ENCODE results near the gene S100A4.
"Not testable (repeated sequence)": the region's sequence is repeated elsewhere in the genome, so short reads cannot be mapped to it uniquely, and the experiment has no call there.

S100A4 gene

DNA sequence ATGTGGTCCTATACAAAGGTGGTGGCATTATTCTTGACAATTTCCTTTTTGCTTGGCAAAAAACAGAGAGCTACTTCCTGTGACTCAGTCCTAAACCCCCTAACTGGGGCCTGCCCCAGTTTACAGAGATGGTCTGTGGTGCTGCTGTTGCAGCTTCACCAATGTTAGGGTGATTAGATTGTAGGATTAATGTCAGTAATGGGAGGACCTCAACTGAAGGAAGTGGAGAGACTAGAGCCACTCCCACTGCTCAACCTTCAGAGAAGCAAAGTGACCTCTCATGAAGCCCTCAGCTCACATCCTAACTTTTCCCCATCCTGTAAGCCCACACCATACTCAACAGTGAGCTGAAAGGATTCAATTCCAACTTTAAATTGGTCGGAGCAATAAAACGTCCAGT is 13.4 kb downstream of the S100A4 start:
- no peak for DNase-seq

DNA sequence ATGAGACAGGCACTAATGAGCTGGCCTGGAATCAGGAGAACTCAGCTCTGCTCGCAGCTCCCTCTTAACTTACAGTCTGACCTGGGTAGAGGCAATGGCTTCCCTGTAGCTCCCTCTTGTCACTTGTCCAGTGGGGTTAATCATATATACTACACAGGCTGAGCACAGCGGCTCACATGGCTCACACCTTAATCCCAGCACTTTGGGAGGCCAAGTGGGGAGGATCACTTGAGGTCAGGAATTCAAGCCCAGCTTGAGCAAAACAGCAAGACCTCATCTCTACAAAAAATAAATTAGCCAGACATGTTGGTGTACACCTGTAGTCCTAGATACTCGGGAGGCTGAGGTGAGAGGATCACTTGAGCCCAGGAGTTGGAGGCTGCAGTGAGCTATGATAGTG is 14.0 kb downstream of the S100A4 start:
- no peak for DNase-seq

DNA sequence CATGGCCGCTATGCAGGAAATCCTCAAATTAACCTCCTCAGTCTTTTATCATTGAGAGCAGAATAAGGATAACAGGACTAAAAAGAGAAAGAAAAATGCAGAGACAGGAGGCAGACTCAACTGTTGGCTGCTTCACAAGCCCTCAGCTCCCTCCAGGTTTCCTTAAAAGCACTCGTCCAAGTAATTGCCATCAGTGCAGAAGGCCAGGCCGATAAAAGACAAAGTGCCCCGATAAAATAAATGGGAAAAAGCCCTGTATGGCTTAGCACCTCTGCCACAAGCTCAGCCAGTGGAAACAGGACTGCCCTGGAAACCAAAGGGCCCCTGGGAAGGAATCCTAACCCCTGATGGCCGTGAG is 17.9 kb downstream of the S100A4 start:
- DNase-seq: no peak

DNA sequence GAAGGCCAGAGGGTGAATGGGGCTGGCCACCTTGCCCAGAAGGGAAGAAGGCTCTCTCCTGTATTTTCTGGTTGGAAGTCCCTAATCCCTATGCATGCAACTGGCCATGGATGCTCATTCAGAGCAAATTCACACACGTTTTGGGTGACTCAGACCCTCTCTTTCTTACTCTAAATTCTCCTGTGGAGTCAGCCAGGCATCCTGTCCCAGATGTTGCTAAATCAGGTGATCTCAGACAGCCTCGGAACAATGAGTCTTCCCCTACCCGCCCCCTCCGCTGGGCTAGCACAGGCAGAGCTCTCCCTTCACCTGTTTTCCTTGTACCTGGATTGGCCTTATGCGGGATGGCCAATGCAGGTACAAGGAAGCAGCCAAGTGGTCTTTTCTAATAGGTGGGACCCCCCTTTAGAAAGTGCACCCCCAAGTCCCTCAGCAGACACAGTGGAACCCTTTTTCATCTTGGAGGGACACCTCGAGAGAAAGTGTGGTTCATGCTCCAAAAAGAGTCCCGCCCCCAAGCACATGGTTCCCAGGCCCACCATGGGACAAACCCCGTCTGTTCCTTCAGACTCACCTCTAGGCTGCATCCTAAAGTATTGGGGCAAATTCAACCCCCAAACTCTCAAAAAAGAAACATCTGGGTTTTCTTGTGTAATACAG is 18.5 kb downstream of the S100A4 start:
- DNase-seq: peak; percentile 23

DNA sequence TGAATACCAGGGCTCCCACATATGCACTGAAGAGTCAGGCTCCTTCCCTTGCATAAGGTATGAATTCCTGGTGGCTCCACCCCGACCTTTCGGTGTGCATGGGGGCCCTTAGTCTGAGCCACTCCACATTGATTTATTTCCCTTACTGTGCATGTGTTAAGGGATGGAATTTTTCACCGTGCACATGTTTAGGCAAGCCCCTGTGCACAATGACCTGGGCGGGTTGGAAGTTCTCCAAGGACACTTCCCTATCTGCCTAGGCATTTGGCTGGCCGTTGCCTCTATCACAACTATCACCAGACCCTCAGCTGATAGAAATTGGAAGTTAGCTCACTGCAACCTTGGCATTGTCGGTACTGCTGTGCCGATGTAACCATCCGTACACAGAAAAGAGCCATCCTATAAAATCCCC is 19.5 kb downstream of the S100A4 start:
- DNase-seq: no peak

DNA sequence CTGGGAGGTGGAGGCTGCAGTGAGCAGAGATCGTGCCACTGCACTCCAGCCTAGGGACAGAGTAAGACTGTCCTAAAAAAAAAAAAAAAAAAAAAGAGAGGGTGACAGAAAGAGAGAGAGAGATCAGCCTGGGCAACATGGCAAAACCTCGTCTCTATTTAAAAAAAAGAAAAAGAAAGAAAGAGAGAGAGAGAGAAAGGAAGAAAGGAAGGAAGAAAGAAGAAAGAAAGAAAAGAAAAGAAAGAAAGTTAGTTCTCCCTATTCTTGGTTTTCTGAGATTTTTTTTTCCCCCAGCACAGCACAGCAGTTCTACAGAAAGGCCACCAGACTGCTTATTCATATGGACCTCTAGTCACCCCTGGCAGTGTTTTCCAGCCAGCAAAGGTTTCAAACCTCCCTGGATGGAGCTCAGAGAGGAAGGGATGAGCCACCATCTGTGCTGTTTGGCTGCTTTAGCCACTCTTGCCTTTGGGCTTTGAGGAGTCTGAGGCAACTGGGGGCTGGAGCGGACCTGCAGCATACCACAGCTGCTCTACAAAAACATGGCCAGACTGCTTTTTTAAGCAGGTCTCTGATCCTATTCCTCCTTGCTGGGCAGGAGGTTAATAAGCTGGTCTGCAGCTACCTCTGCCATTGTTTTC is 20.4 kb downstream of the S100A4 start:
- DNase-seq: no peak

DNA sequence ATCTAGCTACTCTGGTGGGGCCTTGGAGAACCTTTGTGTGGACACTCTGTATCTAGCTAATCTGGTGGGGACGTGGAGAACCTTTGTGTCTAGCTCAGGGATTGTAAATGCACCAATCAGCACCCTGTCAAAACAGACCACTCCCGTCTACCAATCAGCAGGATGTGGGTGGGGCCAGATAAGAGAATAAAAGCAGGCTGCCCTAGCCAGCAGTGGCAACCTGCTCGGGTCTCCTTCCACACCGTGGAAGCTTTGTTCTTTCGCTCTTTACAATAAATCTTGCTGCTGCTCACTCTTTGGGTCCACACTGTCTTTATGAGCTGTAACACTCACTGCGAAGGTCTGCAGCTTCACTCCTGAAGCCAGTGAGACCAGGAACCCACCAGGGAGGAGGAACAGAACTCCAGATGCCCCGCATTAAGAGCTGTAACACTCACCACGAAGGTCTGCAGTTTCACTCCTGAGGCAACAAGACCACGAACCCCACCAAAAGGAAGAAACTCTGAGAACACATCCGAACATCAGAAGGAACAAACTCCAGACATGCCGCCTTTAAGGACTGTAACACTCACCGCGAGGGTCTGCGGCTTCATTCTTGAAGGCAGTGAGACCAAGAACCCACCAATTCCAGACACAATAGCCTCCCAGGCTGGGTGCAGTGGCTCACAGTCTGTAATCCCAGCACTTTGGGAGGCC is 23.1 kb downstream of the S100A4 start:
- not testable (repeated sequence) for DNase-seq

DNA sequence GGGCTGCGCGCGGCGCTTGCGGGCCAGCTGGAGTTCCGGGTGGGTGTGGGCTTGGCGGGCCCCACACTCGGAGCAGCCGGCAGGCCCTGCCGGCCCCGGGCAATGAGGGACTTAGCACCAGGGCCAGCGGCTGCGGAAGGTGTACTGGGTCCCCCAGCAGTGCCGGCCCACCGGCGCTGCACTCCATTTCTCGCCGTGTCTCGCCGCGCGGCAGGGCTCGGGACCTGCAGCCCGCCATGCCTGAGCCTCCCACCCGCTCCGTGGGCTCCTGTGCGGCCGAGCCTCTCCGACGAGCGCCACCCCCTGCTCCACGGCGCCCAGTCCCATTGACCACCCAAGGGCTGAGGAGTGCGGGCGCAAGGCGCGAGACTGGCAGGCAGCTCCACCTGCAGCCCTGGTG is 23.8 kb downstream of the S100A4 start:
- peak; percentile 1 for DNase-seq

DNA sequence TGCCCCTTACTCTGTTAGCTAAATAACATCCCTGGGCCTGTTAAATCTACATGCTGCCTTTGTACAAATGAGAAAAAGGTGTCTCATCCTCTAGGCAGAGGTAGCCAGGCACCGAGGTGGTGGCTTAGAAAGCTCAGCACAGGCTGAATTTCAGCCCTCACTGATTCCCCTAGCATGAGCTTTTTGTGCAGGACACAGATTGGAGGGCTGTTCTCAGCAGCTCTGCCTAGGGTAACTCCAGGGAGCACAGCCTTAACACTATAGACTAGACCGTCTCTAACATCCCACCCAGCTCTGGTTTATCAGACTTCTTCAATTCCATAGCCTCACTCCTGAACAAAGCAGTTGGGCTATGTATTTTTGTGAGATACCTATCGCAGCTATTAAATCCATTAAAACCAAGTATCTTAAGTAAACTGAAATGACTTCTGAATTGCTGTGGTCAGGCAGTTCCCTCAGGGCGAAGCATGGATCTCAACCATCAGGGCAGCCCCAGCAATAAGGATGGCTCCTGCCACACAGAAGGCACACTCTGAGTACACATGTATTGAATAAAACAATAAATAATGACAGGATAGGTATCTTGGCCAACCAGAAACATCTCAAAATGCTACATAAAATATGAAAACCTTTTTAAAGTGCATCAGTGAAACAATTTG is 24.7 kb downstream of the S100A4 start:
- peak; percentile 4 for DNase-seq

DNA sequence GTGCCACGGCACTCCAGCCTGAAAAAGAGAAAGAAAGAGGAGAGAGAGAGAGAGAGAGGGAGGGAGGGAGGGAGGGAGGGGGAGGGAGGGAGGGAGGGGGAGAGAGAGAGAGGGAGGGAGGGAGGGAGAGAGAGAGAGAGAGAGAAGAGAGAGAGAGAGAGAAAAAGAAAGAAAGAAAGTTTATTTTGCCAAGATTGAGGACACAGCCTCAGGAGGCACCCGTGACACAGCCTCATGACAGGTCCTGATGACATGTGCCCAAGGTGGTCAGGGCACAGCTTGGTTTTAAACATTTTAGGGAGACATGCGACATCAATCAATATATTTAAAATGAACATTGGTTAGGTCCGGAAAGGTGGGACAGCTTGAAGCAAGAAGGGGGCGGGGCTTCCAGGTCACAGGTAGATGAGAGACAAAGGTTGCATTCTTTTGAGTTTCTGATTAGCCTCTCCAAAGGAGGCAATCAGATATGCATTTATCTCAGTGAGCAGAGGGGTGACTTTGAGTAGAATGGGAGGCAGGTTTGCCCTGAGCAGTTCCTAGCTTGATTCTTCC is 25.4 kb downstream of the S100A4 start:
- DNase-seq: peak; percentile 2

DNA sequence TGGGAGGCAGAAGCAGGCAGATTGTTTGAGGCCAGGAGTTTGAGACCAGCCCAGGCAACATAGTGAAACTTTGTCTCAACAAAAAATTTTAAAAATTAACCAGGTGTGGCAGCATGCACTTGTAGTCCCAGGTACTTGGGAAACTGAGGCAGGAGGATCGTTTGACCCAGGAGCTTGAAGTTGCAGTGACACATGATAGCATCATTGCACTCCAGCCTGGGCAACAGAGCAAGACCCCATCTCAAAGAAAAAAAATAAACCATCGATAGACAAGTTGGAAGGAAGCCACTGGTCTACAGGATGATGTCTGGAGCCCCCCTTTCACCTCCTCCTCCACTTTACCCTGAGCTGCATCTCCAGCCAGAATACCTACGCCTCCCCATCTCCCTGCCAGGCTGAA is 26.4 kb downstream of the S100A4 start:
- peak; percentile 18 for DNase-seq

DNA sequence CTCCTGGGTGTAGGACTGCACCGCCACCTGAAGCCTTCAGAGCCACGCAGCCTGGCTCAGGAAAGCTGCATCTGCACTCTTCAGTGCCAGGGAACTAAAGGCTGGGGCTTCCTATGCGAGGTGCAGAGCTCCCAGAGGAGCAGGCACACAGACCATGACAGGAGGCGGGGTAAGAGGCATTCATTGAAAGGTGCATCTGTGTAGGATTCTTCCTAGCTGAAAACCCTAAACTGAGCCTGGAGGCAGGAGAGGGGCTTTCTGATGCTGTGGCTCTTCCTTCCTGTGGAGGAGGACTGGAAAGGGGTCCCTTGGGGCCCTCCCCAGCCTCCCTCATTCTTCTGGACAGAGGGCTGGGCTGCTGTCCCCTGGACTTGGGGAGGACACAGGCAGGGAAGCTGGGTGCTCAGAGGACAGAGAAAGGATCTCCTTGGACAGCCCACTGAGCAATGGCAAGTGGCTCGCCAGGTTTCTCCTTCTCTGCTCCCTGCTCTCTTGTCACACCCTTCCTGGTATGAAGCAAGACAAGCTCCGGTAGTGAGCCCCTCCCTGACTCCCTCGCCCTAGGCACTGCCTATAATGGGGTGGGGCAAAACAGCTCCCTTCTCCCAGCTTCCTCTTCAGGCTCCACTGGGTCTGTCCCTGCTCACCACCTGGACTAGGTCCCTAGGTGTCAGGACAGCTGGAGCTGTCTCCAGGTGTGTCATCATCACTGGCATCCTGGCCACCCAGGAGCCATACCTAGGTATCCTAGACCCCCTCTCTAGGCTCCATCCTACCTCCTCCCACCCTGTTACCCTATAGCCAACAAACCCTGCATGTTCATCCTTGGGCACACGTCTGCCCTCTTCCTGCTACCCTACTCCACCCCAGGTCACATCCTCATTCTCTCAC is 29.9 kb downstream of the S100A4 start:
- no peak for DNase-seq

DNA sequence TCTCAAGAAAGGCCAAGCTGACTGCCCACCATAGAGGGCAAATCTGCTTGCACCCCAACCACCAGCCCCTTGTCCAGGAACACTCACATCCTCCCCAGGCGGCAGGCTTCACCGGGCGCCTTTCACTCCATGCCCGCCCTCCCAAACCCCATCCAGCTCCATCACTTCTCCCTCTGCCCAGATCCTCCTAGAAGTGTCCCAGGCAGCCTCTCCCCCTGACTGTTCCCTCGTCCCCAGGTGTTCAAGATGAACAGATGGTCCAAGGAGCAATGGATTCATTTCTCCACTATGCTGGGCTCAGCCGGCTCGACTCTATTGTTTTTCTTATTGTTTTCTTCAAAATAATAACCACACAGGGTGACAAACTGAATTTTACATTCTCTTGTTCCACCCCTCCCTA is 31.9 kb downstream of the S100A4 start:
- DNase-seq: no peak

DNA sequence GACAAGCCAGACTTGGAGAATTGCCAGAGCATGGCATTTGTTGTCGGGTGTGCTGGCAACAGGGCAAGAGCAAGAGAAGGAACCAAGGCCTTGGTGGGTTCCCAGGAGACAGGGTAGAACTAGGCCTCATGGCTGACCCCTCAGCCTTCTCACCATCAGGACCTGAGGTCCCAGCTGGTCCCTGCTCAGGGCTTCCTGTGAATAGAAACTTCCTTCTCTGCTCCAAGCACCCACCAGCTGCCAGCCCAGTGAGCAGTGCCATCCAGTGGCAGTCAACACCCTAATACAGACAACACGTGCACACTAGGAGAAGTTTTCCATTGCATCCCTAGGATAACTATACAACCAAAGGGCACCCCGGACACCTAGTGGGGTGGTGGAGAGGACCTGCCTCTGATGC is 32.6 kb downstream of the S100A4 start:
- no peak for DNase-seq

DNA sequence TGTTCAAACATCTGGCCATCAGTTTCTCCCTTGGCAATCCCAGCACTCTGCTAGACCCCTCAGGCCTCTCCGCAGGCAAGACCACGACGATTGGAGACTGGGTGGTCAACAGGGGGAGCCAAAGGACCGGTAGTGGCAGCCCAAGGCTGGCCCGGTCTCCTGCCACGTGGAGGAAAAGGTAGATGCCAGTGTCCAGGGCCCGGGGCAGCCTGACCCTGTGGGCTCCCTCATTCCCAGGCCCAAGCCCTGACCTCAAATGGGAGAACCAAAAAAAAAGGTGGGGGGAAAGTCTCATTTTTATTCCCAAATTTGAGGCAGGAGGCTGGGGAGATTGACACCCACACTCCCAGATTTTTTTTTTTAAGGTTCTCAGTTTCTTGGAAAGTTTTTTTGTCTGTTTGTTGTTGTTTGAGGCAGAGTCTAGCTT is 34.6 kb downstream of the S100A4 start:
- peak; percentile 88 for DNase-seq

DNA sequence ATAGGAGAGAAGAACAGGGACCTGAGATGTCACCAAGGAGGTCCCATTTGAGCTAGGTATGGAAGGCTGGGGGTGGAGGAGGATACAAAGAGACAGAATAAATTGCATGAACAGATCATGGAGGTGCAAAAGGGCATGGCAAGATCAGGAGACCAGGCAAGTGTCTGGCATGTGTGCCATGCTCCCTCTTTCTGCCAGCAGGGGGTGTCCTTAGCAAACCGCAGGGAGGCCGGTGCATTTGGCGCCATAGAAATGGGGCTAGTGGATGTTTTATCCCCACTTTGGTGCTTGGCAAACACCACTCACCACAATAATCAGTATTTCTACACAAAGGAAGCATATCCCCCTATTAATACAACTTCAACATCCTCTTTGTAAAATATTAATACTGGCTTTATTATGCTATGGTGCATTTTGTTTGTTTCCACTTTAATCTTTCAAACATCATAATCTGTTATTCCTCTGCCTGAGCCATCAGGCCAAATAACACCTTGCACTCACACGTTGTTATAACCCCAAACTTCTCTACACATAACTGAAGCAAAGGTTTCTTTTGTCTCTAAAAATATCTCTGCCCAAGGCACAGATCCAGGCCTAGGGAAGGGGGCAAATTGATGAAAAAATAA is 35.8 kb downstream of the S100A4 start:
- DNase-seq: no peak

DNA sequence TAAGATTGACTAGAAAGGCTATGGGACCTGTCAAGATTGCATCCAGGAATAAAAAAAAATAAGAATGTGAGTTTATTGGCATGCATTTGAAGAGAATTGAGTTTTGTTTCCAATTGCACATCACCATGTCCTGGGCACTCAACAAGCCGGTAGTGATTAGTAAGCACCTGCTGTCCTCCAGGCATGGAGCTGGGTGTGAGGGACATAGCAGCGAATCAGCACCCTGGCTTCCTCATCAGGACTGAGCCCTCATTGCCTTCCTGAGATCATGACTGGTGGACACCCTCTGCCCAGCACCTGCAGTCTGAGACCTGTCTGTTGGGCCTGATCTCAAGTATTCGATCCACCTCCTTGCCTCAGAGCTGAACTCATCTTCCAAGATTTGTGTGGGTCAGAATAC is 36.6 kb downstream of the S100A4 start:
- DNase-seq: no peak

DNA sequence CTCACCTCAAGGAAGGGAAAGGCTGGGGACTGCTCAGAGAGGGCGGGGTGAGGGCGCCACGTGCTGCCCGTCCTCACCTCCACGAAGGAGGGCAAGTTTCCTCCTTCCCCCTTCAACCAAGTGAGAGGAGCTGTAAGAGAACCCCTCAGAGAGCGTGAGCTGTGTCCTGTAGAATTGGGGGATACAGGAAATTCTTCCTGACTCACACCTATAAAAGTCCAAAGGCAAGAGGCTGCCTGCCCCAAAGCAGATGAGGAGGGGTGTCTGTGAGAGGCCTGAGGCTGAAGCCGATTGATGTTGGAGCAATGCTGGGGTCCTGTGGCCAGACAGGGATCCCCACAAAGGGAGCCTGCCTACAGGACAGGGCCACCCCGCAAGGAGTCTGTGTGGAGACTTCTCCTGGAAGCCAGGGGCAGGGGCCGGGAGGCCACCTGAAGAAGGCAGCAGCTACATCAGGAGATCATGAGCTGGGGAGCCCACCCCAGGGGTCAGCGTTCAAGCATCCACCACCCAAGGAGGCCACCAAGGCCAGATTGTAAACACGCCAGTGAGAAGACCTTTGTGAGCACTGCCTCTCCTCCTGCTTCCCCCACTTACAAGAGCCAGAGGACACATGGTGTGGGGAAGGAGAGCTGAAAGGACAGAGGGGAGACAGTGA is 37.6 kb downstream of the S100A4 start:
- no peak for DNase-seq

DNA sequence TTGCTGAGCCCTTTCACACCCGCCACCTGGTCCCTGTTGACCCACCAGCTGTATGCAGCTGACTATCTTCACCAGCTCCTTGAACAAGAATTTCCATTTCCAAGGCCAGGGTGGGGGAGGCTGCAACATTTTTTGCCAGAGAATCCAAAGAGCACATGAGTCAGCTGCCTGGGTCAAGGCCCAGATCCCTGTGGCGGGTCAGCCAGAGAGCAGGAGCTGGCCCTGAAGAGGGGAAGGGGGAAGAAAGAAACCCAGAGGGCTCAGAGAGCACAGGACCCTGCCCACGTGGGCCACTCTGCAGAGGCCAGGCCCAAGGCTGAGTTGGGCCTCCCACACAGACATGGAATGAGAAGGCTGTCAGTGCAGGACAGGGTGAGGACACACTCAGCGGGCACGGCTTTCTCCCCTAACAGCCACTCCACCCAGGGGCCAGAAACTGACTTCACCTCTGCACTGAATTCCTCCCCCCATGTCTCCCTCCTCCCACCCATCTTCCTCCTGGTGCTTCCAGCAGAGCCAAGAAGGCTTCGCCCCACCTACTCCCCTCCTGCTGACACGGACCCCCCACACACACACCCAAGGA is 38.7 kb downstream of the S100A4 start:
- DNase-seq: peak; percentile 91

DNA sequence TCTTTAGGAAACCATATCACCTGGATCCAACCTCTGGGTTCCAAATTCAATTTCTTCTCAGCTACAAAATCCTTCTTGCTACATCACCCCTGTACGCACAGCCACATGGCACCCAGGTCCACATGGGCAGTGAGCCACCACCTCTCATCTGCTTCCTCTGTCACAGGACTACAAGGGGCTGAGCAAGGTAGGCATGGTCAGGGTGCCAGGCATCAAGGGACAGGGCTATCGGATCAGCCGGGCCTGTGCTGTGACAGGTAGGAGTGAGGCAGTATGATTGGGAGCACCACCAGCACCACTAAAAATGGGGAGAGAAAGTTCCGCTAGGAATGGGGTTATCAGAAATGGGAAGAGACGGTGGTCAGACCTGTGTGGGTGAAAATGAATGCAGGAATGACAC is 39.2 kb downstream of the S100A4 start:
- no peak for DNase-seq

DNA sequence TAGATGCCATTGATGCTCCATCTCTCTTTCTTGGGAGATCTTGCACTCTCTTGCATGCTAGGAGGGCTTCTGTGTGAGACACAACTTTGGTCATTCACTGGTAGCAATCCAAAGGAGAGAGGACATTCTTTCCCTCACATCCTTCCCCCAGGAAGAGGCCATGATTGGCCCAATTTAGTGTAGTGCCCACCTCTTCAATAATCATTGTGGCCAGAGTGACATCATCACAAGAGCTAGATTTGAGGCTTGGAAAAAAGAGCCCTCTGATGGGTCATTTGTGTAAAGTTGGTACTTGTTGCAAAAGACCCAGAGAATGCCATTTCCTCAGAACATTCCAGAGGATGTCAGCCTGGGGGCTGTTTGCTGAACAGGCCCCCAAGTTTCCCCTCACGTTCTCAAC is 40.0 kb downstream of the S100A4 start:
- DNase-seq: no peak
